ENCODE measurements around the gene IDS.

DNA sequence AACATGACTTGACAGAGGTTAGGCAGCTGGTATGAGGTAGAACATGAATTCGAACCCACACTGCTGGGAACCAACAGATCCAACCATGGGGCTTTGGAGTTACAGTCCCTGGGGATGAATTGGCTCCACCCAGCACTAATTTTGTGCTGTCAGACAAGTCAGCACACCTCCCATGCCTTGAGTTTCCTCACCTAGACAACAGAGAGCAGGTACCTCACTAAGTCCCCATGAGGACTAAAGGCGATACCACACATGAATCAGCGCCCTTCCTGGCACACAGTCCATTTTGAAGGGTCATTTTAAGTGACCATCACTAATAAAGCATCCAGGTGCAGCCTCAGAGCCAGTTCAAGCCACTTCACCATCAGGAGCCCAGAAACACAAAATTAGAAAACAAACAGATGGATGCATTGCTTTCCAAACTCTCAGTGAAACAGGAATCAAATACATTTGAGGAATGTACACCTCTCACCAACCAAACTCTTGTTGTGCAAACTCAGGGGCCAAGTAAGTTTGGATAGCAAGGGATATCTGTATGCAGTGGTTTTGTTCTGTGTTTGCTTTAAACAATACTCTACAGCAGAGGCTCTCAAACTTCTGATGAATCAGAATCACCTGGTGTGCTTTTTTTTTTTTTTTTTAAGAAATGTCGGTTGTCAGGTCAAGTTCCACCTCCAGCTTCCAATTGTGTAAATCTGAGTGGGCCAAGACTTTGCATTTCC lies 10.1 kb downstream of the IDS start:
- TF ChIP-seq CTCF (IDR thresholded peaks at IDR 0.05) (no peak), POLR2A (IDR thresholded peaks at IDR 0.05) (no peak)
